ENCODE data around the gene SEC23IP.
"Not testable (repeated sequence)": the region's sequence is repeated elsewhere in the genome, so short reads cannot be mapped to it uniquely, and the experiment has no call there.

Gene SEC23IP

GRCh38 chr10:119872860-119873681 lies 19.5 kb upstream of the SEC23IP start:
- peak; percentile 80 to 98 (median 85) for DNase-seq
- intact Hi-C loops (cut with DNase I), result loop anchor here (1.0 to 5.0 kb wide), 3 partner anchors 19 to 277 kb away; partner anchors contain the start of genes INPP5F, SEC23IP and TIAL1

GRCh38 chr10:119878524-119878923 lies 14.0 kb upstream of the SEC23IP start:
- no peak for DNase-seq
- intact Hi-C loops (cut with DNase I), result no loop called here

GRCh38 chr10:119883901-119884611 lies 8.5 kb upstream of the SEC23IP start:
- intact Hi-C loops (cut with DNase I); DNase-seq: not testable (repeated sequence)

GRCh38 chr10:119886070-119886469 lies 6.5 kb upstream of the SEC23IP start:
- intact Hi-C loops (cut with DNase I); DNase-seq: not testable (repeated sequence)

GRCh38 chr10:119888715-119889114 lies 3.8 kb upstream of the SEC23IP start:
- DNase-seq; intact Hi-C loops (cut with DNase I): not testable (repeated sequence)

GRCh38 chr10:119889201-119889600 lies 3.3 kb upstream of the SEC23IP start:
- intact Hi-C loops (cut with DNase I); DNase-seq: not testable (repeated sequence)

- intact Hi-C loops (cut with DNase I), result not testable (repeated sequence)
Measured at GRCh38 chr10:119890307-119890706, 2.2 kb upstream of the SEC23IP start.

GRCh38 chr10:119891849-119892187 lies 712 bp upstream of the SEC23IP start:
- intact Hi-C loops (cut with DNase I), result loop anchor here (1.0 to 2.0 kb wide), 2 partner anchors 19 to 295 kb away; partner anchors contain the start of gene TIAL1
- peak in 2 of 10 donors; percentile 12 to 86 for DNase-seq

More at GRCh38 chr10:119890307-119890706, 2.2 kb upstream of the SEC23IP start:
- not testable (repeated sequence) for DNase-seq

GRCh38 chr10:119893074-119893473 lies 544 bp downstream of the SEC23IP start:
- DNase-seq, result no peak
- intact Hi-C loops (cut with DNase I), result loop anchor here (2.0 kb wide), 1 partner anchor 296 kb away; the partner anchor contains the start of gene TIAL1

- intact Hi-C loops (cut with DNase I), result loop anchor here (2.0 kb wide), 1 partner anchor 297 kb away; the partner anchor contains the start of gene TIAL1
- no peak for DNase-seq
Measured at GRCh38 chr10:119893845-119894427, 1.4 kb downstream of the SEC23IP start.

GRCh38 chr10:119896061-119896655 lies 3.6 kb downstream of the SEC23IP start:
- DNase-seq, result no peak
- intact Hi-C loops (cut with DNase I), result no loop called here

GRCh38 chr10:119896937-119897770 lies 4.6 kb downstream of the SEC23IP start:
- DNase-seq, result peak in 2 of 10 donors; percentile 11 to 44
- intact Hi-C loops (cut with DNase I), result no loop called here

GRCh38 chr10:119898577-119898976 lies 6.0 kb downstream of the SEC23IP start:
- intact Hi-C loops (cut with DNase I), result no loop called here
- DNase-seq, result no peak

GRCh38 chr10:119903946-119904666 lies 11.6 kb downstream of the SEC23IP start:
- intact Hi-C loops (cut with DNase I), result no loop called here
- DNase-seq, result no peak

GRCh38 chr10:119907695-119908094 lies 15.2 kb downstream of the SEC23IP start:
- DNase-seq; intact Hi-C loops (cut with DNase I): not testable (repeated sequence)

GRCh38 chr10:119908166-119908565 lies 15.6 kb downstream of the SEC23IP start:
- intact Hi-C loops (cut with DNase I), result no loop called here
- no peak for DNase-seq

- no peak for DNase-seq
- intact Hi-C loops (cut with DNase I), result no loop called here
Measured at GRCh38 chr10:119910689-119911088, 18.2 kb downstream of the SEC23IP start.

- intact Hi-C loops (cut with DNase I), result no loop called here
- no peak for DNase-seq
Measured at GRCh38 chr10:119917777-119918176, 25.2 kb downstream of the SEC23IP start.

GRCh38 chr10:119919271-119919670 lies 26.7 kb downstream of the SEC23IP start:
- DNase-seq, result no peak
- intact Hi-C loops (cut with DNase I), result no loop called here

Measured in posterior cingulate gyrus (tissue), 11 donors.